ENCODE results near the gene MTR. TPM values are rescaled to one million over a fixed set of nuclear protein-coding genes. Genes with fewer than 3 reads are reported as not detected.

MTR gene
- total RNA-seq, 4 donors from 2014 or later, result 43.2 to 78.3 (median 47.0) TPM

- Histone ChIP-seq H3K4me1 (no peaks in the 10 kb centered on the region), H3K9me3 (no peaks in the 10 kb centered on the region), H3K27ac (no peak overlapping the region), H3K4me3 (replicated peaks in 1 of 3) (no peak overlapping the region), H3K27me3 (no peaks in the 10 kb centered on the region), H3K36me3 (peaks cover 4 to 23% of the 10 kb centered on the region in 2 donors)
- DNase-seq, result peak; percentile 20 to 40
- TF ChIP-seq POLR2A (IDR thresholded peaks at IDR 0.05) (no peak), CTCF (IDR thresholded peaks at IDR 0.05) (peak; percentile 51 to 89 (median 74))
- intact Hi-C loops (cut with DNase I), result no loop called here
- WGBS, 2 donors, result 95 to 96% methylated on average over 6 of the region's 6 CpGs
Observed at GRCh38 chr1:236868625-236869467, 73.8 kb downstream of the MTR start.

GRCh38 chr1:236869911-236870310, 74.8 kb downstream of the MTR start:
- Histone ChIP-seq H3K27me3 (no peaks in the 10 kb centered on the region), H3K4me1 (no peaks in the 10 kb centered on the region), H3K9me3 (no peaks in the 10 kb centered on the region), H3K4me3 (replicated peaks in 1 of 3) (no peak overlapping the region), H3K36me3 (peaks cover 4 to 20% of the 10 kb centered on the region in 2 donors), H3K27ac (no peak overlapping the region)
- TF ChIP-seq POLR2A (IDR thresholded peaks at IDR 0.05), result no peak
- no peak for TF ChIP-seq CTCF (IDR thresholded peaks at IDR 0.05)
- intact Hi-C loops (cut with DNase I), result no loop called here
- DNase-seq, result no peak
- 86 to 88% methylated on average over 2 of the region's 2 CpGs for WGBS, 2 donors

GRCh38 chr1:236870721-236871120, 75.6 kb downstream of the MTR start:
- no peak for DNase-seq
- Histone ChIP-seq H3K9me3 (no peaks in the 10 kb centered on the region), H3K27ac (no peak overlapping the region), H3K27me3 (no peaks in the 10 kb centered on the region), H3K4me3 (replicated peaks in 1 of 3) (no peak overlapping the region), H3K36me3 (peaks cover 4 to 17% of the 10 kb centered on the region in 2 donors), H3K4me1 (no peaks in the 10 kb centered on the region)
- WGBS, 2 donors, result 91 to 92% methylated on average over 6 of the region's 6 CpGs
- TF ChIP-seq CTCF (IDR thresholded peaks at IDR 0.05), result no peak
- no peak for TF ChIP-seq POLR2A (IDR thresholded peaks at IDR 0.05)
- intact Hi-C loops (cut with DNase I), result no loop called here

- Histone ChIP-seq H3K27ac (no peak overlapping the region), H3K4me1 (no peaks in the 10 kb centered on the region), H3K9me3 (no peaks in the 10 kb centered on the region), H3K27me3 (no peaks in the 10 kb centered on the region), H3K36me3 (peaks cover 4 to 15% of the 10 kb centered on the region in 2 donors), H3K4me3 (replicated peaks in 1 of 3) (no peak overlapping the region)
- WGBS, 2 donors, result 79 to 90% methylated on average over 5 of the region's 5 CpGs
- TF ChIP-seq POLR2A (IDR thresholded peaks at IDR 0.05), result no peak
- TF ChIP-seq CTCF (IDR thresholded peaks at IDR 0.05), result no peak
- DNase-seq, result no peak
- intact Hi-C loops (cut with DNase I), result no loop called here
Observed at GRCh38 chr1:236872075-236872666, 77.1 kb downstream of the MTR start.

- Histone ChIP-seq H3K27me3 (no peaks in the 10 kb centered on the region), H3K4me3 (replicated peaks in 1 of 3) (no peak overlapping the region), H3K4me1 (no peaks in the 10 kb centered on the region), H3K9me3 (no peaks in the 10 kb centered on the region), H3K27ac (no peak overlapping the region), H3K36me3 (peaks cover 0 to 11% of the 10 kb centered on the region in 2 donors)
- intact Hi-C loops (cut with DNase I), result no loop called here
- TF ChIP-seq CTCF (IDR thresholded peaks at IDR 0.05), result no peak
- TF ChIP-seq POLR2A (IDR thresholded peaks at IDR 0.05), result no peak
- WGBS, 2 donors, result 92 to 94% methylated on average over 5 of the region's 5 CpGs
- no peak for DNase-seq
Observed at GRCh38 chr1:236875975-236876374, 80.9 kb downstream of the MTR start.

Data from thyroid gland (tissue), 4 donors.